NCI-H82 treated with DMSO at 0.1 percent for 48 hours (cell line): Measurements from ENCODE around the gene ZNF75A.
"Not testable (repeated sequence)": the region's sequence is repeated elsewhere in the genome, so short reads cannot be mapped to it uniquely, and the experiment has no call there.

ENCODE experiments used
- DNase-seq: peaks from one replicate; lab custom pipeline; 2025; ENCODE audit not compliant: unreplicated experiment; lab: John Stamatoyannopoulos, UW

ZNF75A gene

GRCh38 chr16:3305109-3306068, at the start of gene ZNF75A, which contains the start of gene TIGD7:
ZNF75A (plus strand) TSS chr16:3305497; CDS start chr16:3308429, 2,932 bp downstream.
TIGD7 (minus strand) TSS chr16:3305430; CDS start chr16:3300614, 4,816 bp downstream.
- peak; percentile 75 for DNase-seq

GRCh38 chr16:3256146-3256865, 49.0 kb upstream of the ZNF75A start, which contains the start of gene MEFV:
MEFV (minus strand) TSS chr16:3256633; CDS start chr16:3256587, 46 bp downstream.
- no peak for DNase-seq

GRCh38 chr16:3256866-3257465, 48.3 kb upstream of the ZNF75A start:
- DNase-seq: no peak

- DNase-seq: no peak
Measured at GRCh38 chr16:3259836-3260235, 45.5 kb upstream of the ZNF75A start.

GRCh38 chr16:3262517-3262916, 42.8 kb upstream of the ZNF75A start:
- DNase-seq: no peak

GRCh38 chr16:3264137-3265036, 40.9 kb upstream of the ZNF75A start:
- peak; percentile 96 for DNase-seq

- peak; percentile 8 for DNase-seq
Measured at GRCh38 chr16:3266873-3267537, 38.3 kb upstream of the ZNF75A start.

GRCh38 chr16:3268294-3268693, 37.0 kb upstream of the ZNF75A start:
- DNase-seq: no peak

GRCh38 chr16:3270718-3271117, 34.6 kb upstream of the ZNF75A start:
- DNase-seq: not testable (repeated sequence)

- not testable (repeated sequence) for DNase-seq
Measured at GRCh38 chr16:3271281-3271680, 34.0 kb upstream of the ZNF75A start.

GRCh38 chr16:3274490-3274889, 30.8 kb upstream of the ZNF75A start:
- DNase-seq: peak; percentile 22

GRCh38 chr16:3274947-3275346, 30.4 kb upstream of the ZNF75A start:
- DNase-seq: no peak

GRCh38 chr16:3276679-3277078, 28.6 kb upstream of the ZNF75A start:
- DNase-seq: no peak

GRCh38 chr16:3281222-3281820, 24.0 kb upstream of the ZNF75A start:
- no peak for DNase-seq

- peak; percentile 80 for DNase-seq
Measured at GRCh38 chr16:3282103-3282729, 23.1 kb upstream of the ZNF75A start.

- peak; percentile 98 for DNase-seq
Measured at GRCh38 chr16:3282730-3283542, 22.4 kb upstream of the ZNF75A start, which contains the start of gene ZNF263. ZNF263 (plus strand) TSS chr16:3283491; CDS start chr16:3283819, 328 bp downstream.

GRCh38 chr16:3283543-3284447, 21.5 kb upstream of the ZNF75A start:
- no peak for DNase-seq
